ENCODE data around the gene MYRFL.
A peak's percentile ranks its signal among the peaks of the same experiment; 100 is the strongest.

Gene MYRFL

GRCh38 chr12:69900720-69901131 lies 75.7 kb downstream of the MYRFL start:
- peak; percentile 75 for DNase-seq

- no peak for DNase-seq
Observed at GRCh38 chr12:69901221-69901905, 76.3 kb downstream of the MYRFL start.

GRCh38 chr12:69903548-69903947 lies 78.5 kb downstream of the MYRFL start:
- DNase-seq = no peak

- DNase-seq = no peak
Observed at GRCh38 chr12:69904777-69905176, 79.8 kb downstream of the MYRFL start.

GRCh38 chr12:69905801-69906200 lies 80.8 kb downstream of the MYRFL start:
- no peak for DNase-seq

GRCh38 chr12:69906411-69907216 lies 81.6 kb downstream of the MYRFL start:
- DNase-seq = no peak

GRCh38 chr12:69908203-69908602 lies 83.2 kb downstream of the MYRFL start:
- DNase-seq = no peak

GRCh38 chr12:69910694-69911093 lies 85.7 kb downstream of the MYRFL start:
- no peak for DNase-seq

- no peak for DNase-seq
Observed at GRCh38 chr12:69913526-69913925, 88.5 kb downstream of the MYRFL start.

- no peak for DNase-seq
Observed at GRCh38 chr12:69915964-69916363, 90.9 kb downstream of the MYRFL start.

- no peak for DNase-seq
Observed at GRCh38 chr12:69916544-69917235, 91.7 kb downstream of the MYRFL start.

- DNase-seq = no peak
Observed at GRCh38 chr12:69918287-69918686, 93.3 kb downstream of the MYRFL start.

GRCh38 chr12:69919495-69919894 lies 94.5 kb downstream of the MYRFL start:
- DNase-seq = no peak

- DNase-seq = no peak
Observed at GRCh38 chr12:69921831-69922230, 96.8 kb downstream of the MYRFL start.

- no peak for DNase-seq
Observed at GRCh38 chr12:69922999-69923398, 98.0 kb downstream of the MYRFL start.

- DNase-seq = no peak
Observed at GRCh38 chr12:69925291-69925690, 100.3 kb downstream of the MYRFL start.

GRCh38 chr12:69927164-69927563 lies 102.1 kb downstream of the MYRFL start:
- DNase-seq = no peak

GRCh38 chr12:69929125-69929524 lies 104.1 kb downstream of the MYRFL start:
- DNase-seq = no peak

GRCh38 chr12:69929531-69929930 lies 104.5 kb downstream of the MYRFL start:
- no peak for DNase-seq

GRCh38 chr12:69931569-69931968 lies 106.5 kb downstream of the MYRFL start:
- no peak for DNase-seq

GRCh38 chr12:69932154-69932553 lies 107.1 kb downstream of the MYRFL start:
- no peak for DNase-seq

- no peak for DNase-seq
Observed at GRCh38 chr12:69932676-69933552, 107.9 kb downstream of the MYRFL start.

GRCh38 chr12:69934011-69934410 lies 109.0 kb downstream of the MYRFL start:
- DNase-seq = no peak
